ENCODE data around the gene ACVR2A. TPM values are rescaled to one million over a fixed set of nuclear protein-coding genes. Genes with fewer than 3 reads are reported as not detected.

ACVR2A gene
- total RNA-seq, 1 experiment from 2014 or later = 9.4 TPM

DNA sequence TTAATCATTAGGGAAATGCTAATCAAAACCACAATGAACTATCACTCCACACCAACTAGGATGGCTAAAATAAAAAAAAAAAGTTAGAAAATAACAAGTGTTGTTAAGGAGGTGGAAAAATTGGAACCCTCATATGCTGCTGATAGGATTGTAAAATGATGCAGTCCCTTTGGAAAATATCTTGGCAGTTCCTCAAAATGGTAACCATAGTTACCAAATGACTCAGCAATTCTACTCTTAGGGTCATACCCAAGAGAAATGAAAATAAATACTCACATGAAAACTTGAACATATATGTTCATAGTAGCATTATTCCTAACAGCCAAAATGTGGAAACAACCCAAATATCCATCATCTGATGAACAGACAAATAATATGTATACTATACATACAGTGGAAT is 15.7 kb upstream of the ACVR2A start:
- H4K20me1 ChIP-seq (ENCODE audit: insufficient read depth) = no peaks in the 10 kb centered on the region
- H3K27me3 ChIP-seq (ENCODE audit: insufficient read depth, low read length) = no peaks in the 10 kb centered on the region
- no peak overlapping the region for H3K27ac ChIP-seq (ENCODE audit: low read depth, low read length)
- no peak overlapping the region for H3K4me2 ChIP-seq (ENCODE audit: low read length)
- BruUV-seq (replicated peaks) = no TSS peak
- POLR2A ChIA-PET = no interaction called here
- DNase-seq (ENCODE audit: low read depth, low spot score) (peak; percentile 26), ATAC-seq (no peak)
- CTCF ChIA-PET = no interaction called here
- peak overlapping the region; percentile 85 for H2AFZ ChIP-seq (ENCODE audit: low read depth, low read length, poor library complexity, severe bottlenecking)
- H3K79me2 ChIP-seq (ENCODE audit: insufficient read depth, low read length) = no peaks in the 10 kb centered on the region
- H3K4me3 ChIP-seq (replicated peaks in 1 of 2; ENCODE audit: low read depth in 1 of 2, low read length in 2 of 2) = no peak overlapping the region
- no peak overlapping the region for H3K9ac ChIP-seq (ENCODE audit: low read length)
- H3K4me1 ChIP-seq (ENCODE audit: control insufficient read depth in 1 of 2, insufficient read depth in 2 of 2, low read length in 2 of 2) = peaks cover 5 to 6% of the 10 kb centered on the region in 2 experiments; a peak in 3 of 4 replicates
- no peaks in the 10 kb centered on the region for H3K9me2 ChIP-seq (ENCODE audit: insufficient read depth)
- H3K9me3 ChIP-seq (ENCODE audit: control insufficient read depth in 1 of 2, insufficient read depth in 1 of 2, low read depth in 1 of 2, low read length in 2 of 2) = peaks cover 0 to 5% of the 10 kb centered on the region in 2 experiments; a peak in 1 of 4 replicates
- RAD21 ChIA-PET (ENCODE audit: low non-redundant PET in 1 of 2, low total read pairs in 2 of 2, uncharacterized antibody in 2 of 2, unreplicated experiment in 2 of 2) = no interaction called here
- intact Hi-C loops (cut with micrococcal nuclease) = no loop called here
- TF ChIP-seq ZFX (IDR thresholded peaks at IDR 0.05) (no peak), FOSL1 (IDR thresholded peaks at IDR 0.05; ENCODE audit: low read depth) (peak; percentile 24; the same call in 1 of the 2 replicates), CEBPB (IDR thresholded peaks at IDR 0.05; ENCODE audit: low read depth) (no peak), CBX3 (IDR thresholded peaks at IDR 0.05; ENCODE audit: low read depth) (no peak)
- no peaks in the 10 kb centered on the region for H3K36me3 ChIP-seq (ENCODE audit: control insufficient read depth in 1 of 2, insufficient read depth in 2 of 2, low read length in 2 of 2)

DNA sequence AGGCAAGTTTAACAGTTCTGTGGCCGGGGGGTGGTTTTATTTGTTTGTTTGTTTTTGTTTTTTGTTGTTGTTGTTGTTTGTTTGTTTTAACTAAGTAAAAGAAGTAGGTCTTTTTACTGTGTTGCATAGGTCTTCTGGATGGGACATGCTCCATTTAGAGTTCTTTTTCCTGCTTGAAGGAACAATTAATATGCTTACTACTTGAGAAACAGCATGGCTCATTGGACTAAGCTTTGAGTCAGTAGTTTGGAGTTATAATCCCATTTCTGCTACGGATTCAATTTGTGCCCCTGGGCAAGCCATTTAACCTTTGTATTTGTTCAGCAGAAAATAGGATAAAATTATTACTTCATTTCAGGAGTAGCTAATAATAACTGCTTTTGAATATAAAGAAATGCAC is 8.7 kb upstream of the ACVR2A start:
- DNase-seq (ENCODE audit: low read depth, low spot score) = no peak
- Histone ChIP-seq H3K4me3 (replicated peaks in 1 of 2; ENCODE audit: low read depth in 1 of 2, low read length in 2 of 2) (no peak overlapping the region), H3K9me3 (ENCODE audit: control insufficient read depth in 1 of 2, insufficient read depth in 1 of 2, low read depth in 1 of 2, low read length in 2 of 2) (no peaks in the 10 kb centered on the region), H3K27ac (ENCODE audit: low read depth, low read length) (no peak overlapping the region), H3K4me1 (ENCODE audit: control insufficient read depth in 1 of 2, insufficient read depth in 2 of 2, low read length in 2 of 2) (no peaks in the 10 kb centered on the region), H3K4me2 (ENCODE audit: low read length) (no peak overlapping the region), H3K27me3 (ENCODE audit: insufficient read depth, low read length) (no peaks in the 10 kb centered on the region), H2AFZ (ENCODE audit: low read depth, low read length, poor library complexity, severe bottlenecking) (no peak overlapping the region), H3K79me2 (ENCODE audit: insufficient read depth, low read length) (no peaks in the 10 kb centered on the region), H3K9me2 (ENCODE audit: insufficient read depth) (no peaks in the 10 kb centered on the region), H3K9ac (ENCODE audit: low read length) (no peak overlapping the region), H3K36me3 (ENCODE audit: control insufficient read depth in 1 of 2, insufficient read depth in 2 of 2, low read length in 2 of 2) (no peaks in the 10 kb centered on the region), H4K20me1 (ENCODE audit: insufficient read depth) (no peaks in the 10 kb centered on the region)
- ChIA-PET RAD21 (ENCODE audit: low non-redundant PET in 1 of 2, low total read pairs in 2 of 2, uncharacterized antibody in 2 of 2, unreplicated experiment in 2 of 2) (no interaction called here), CTCF (no interaction called here), POLR2A (no interaction called here)
- intact Hi-C loops (cut with micrococcal nuclease) = no loop called here
- TF ChIP-seq, protein P1, sequence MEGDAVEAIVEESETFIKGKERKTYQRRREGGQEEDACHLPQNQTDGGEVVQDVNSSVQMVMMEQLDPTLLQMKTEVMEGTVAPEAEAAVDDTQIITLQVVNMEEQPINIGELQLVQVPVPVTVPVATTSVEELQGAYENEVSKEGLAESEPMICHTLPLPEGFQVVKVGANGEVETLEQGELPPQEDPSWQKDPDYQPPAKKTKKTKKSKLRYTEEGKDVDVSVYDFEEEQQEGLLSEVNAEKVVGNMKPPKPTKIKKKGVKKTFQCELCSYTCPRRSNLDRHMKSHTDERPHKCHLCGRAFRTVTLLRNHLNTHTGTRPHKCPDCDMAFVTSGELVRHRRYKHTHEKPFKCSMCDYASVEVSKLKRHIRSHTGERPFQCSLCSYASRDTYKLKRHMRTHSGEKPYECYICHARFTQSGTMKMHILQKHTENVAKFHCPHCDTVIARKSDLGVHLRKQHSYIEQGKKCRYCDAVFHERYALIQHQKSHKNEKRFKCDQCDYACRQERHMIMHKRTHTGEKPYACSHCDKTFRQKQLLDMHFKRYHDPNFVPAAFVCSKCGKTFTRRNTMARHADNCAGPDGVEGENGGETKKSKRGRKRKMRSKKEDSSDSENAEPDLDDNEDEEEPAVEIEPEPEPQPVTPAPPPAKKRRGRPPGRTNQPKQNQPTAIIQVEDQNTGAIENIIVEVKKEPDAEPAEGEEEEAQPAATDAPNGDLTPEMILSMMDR (IDR thresholded peaks at IDR 0.05 in 2 of 3, conservative IDR thresholded peaks at IDR 0.05 in 1 of 3; ENCODE audit: borderline replicate concordance in 1 of 3, insufficient read depth in 1 of 3, low read depth in 2 of 3, low read length in 2 of 3) = no peak
- TF ChIP-seq YY1 (IDR thresholded peaks at IDR 0.05; ENCODE audit: extremely low read depth, insufficient replicate concordance, low read depth, low read length) (no peak), TCF7L2 (IDR thresholded peaks at IDR 0.05; ENCODE audit: borderline replicate concordance, extremely low read depth, insufficient read depth, insufficient read length) (no peak), SIN3A (IDR thresholded peaks at IDR 0.05; ENCODE audit: low read depth) (no peak), SP1 (IDR thresholded peaks at IDR 0.05; ENCODE audit: low read depth) (no peak), ELF1 (IDR thresholded peaks at IDR 0.05; ENCODE audit: borderline replicate concordance, low read depth) (no peak), ZFX (IDR thresholded peaks at IDR 0.05) (no peak), CBX3 (IDR thresholded peaks at IDR 0.05; ENCODE audit: low read depth) (no peak), RAD21 (IDR thresholded peaks at IDR 0.05; ENCODE audit: low read depth) (no peak), FOSL1 (IDR thresholded peaks at IDR 0.05; ENCODE audit: low read depth) (no peak), EZH2 (IDR thresholded peaks at IDR 0.05) (no peak)
- TF ChIP-seq, protein P2, sequence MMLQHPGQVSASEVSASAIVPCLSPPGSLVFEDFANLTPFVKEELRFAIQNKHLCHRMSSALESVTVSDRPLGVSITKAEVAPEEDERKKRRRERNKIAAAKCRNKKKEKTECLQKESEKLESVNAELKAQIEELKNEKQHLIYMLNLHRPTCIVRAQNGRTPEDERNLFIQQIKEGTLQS (IDR thresholded peaks at IDR 0.05) = no peak
- no peak for ATAC-seq
- no TSS peak for BruUV-seq (replicated peaks)
